GM12874 (cell line): ENCODE measurements around the gene COL25A1.

ENCODE experiments used
- TF ChIP-seq, protein P1 (sequence below): IDR thresholded peaks from 2 replicates; pipeline ENCODE4 v1.5.1; 2011; ENCODE audit warnings: low read depth, mild to moderate bottlenecking, control low read depth, low read length, moderate library complexity; ENCODE audit not compliant: insufficient read depth

COL25A1 gene

GRCh38 chr4:108991551-108992328 lies 310.7 kb downstream of the COL25A1 start:
- TF ChIP-seq, protein P1, sequence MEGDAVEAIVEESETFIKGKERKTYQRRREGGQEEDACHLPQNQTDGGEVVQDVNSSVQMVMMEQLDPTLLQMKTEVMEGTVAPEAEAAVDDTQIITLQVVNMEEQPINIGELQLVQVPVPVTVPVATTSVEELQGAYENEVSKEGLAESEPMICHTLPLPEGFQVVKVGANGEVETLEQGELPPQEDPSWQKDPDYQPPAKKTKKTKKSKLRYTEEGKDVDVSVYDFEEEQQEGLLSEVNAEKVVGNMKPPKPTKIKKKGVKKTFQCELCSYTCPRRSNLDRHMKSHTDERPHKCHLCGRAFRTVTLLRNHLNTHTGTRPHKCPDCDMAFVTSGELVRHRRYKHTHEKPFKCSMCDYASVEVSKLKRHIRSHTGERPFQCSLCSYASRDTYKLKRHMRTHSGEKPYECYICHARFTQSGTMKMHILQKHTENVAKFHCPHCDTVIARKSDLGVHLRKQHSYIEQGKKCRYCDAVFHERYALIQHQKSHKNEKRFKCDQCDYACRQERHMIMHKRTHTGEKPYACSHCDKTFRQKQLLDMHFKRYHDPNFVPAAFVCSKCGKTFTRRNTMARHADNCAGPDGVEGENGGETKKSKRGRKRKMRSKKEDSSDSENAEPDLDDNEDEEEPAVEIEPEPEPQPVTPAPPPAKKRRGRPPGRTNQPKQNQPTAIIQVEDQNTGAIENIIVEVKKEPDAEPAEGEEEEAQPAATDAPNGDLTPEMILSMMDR, result no peak

DNA sequence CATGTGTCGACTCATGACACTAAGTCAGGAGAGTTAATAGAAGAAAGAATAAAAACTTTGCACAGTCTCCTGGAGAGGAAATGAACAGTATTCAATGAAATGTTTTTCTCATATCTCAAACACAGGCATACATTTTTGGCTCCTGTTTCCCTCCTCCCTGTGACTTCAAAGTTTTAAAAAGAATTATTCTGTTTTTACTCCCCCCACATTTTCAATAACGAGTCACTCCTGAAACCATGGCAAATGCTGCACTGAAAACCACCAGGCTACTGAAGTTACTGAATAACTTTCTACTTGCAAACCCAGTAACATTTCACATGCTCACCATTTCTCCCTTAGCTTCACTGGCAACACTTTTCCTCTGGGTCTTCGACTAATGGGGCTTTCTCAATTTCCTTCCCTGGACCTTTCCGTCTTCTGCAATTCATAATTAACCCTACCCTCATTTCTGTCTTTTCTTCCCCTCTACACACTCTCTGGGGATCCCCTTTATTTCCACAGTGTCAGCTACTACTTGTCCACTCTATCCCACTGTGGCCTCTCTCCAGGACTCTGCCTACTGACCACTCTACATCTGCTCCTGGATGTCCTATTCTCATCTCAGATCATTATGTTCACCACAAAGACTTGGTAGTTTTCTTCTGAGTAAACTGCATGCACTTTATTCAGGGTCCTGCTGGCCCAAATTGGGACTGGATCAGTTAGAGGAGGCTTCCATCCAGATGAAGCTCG lies 313.8 kb downstream of the COL25A1 start:
- TF ChIP-seq, protein P1, result no peak

- TF ChIP-seq, protein P1, result no peak
Measured at GRCh38 chr4:108982402-108983185, 319.9 kb downstream of the COL25A1 start.

DNA sequence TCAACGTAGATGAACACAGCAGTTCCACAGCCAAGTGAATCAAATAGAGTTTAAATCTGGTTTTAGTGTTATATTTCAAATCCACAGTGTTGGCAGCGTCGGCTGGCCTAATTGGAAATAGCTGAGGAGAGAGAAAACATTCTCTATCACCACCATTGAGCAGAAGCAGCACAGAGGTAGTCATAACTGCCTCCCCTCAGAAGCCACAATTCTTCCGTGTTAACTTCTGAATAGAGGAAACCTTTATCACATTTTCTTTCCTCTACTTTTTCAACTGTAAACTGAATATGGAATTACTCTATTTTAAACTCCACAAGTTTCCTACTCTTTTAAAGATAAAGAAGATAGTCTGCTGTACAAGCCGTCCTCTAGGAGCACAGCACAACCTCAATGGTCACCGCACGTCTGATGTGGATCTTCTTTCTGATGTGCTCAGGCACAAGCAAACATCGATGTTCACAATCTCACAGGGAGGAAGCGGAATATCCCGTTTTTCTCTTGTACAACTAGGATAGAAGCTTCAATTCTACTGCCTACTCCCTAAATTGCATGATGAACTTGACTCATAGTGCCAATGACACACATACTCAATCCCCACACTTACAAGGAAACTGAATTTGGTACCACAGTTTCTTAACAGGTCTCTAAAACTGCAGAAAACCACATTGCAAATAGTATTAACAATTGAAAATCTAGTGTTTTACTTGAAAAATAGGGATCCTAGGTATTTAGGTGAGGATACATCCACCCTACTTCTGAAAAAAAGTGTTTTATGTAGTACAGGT lies 321.8 kb downstream of the COL25A1 start:
- TF ChIP-seq, protein P1, result no peak

- TF ChIP-seq, protein P1, result no peak
Measured at GRCh38 chr4:108979759-108980158, 322.7 kb downstream of the COL25A1 start.

DNA sequence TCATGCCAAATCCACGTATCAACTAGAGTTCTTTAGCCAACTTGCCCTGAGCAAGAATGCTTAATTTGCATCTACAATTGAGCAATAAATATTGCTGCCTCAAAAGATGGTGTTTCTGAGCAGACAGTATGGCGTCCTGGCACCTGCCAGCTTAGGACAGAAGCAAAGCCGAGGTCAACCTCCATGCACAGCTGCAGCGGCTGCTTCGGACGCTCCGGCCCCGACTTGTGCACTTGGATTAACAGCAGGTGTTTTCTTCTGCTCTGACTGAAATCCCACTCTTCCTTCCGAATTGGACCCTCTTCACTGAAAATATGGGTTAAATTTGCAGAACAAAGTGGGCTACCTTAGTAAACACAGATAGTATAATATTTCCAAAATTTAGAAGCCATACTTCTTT lies 324.4 kb downstream of the COL25A1 start:
- TF ChIP-seq, protein P1, result no peak
